ENCODE results near the gene SPATA9. TPM values are rescaled to one million over a fixed set of nuclear protein-coding genes. Genes with fewer than 3 reads are reported as not detected.

Gene SPATA9, protein sequence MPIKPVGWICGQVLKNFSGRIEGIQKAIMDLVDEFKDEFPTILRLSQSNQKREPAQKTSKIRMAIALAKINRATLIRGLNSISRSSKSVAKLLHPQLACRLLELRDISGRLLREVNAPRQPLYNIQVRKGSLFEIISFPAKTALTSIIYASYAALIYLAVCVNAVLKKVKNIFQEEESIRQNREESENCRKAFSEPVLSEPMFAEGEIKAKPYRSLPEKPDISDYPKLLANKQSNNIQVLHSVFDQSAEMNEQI
- under 1 TPM in 1 of 2 donors, not detected in 1; 0.28 TPM for total RNA-seq
- under 1 TPM in 1 of 2 donors, not detected in 1; 0.49 TPM for polyA plus RNA-seq

DNA sequence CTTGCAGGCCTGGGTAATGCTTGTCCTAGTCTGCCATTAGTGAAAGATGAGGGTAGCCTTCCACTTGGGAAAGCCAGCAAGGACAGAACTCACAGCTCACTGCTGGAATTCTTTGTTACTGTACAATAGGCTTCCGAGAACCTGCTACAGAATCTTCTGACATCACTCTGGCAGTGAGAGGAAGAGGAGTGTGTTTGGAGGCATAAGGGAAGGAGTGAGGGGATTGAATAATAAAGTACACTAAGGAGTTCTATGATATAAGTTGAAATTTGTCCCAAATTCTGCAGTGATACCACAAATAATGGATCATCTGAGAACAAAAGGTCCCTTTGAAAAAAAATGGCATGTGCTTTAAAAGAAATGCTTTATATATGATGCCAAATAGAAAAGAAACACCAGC lies at the start of gene SPATA9:
SPATA9 (minus strand) TSS at position 101 of the 400 bp plus-strand sequence. CDS start 137 bp downstream, outside the sequence.
- TF ChIP-seq, protein P1, sequence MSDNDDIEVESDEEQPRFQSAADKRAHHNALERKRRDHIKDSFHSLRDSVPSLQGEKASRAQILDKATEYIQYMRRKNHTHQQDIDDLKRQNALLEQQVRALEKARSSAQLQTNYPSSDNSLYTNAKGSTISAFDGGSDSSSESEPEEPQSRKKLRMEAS (IDR thresholded peaks at IDR 0.05) = no peak
- TF ChIP-seq, protein P2, sequence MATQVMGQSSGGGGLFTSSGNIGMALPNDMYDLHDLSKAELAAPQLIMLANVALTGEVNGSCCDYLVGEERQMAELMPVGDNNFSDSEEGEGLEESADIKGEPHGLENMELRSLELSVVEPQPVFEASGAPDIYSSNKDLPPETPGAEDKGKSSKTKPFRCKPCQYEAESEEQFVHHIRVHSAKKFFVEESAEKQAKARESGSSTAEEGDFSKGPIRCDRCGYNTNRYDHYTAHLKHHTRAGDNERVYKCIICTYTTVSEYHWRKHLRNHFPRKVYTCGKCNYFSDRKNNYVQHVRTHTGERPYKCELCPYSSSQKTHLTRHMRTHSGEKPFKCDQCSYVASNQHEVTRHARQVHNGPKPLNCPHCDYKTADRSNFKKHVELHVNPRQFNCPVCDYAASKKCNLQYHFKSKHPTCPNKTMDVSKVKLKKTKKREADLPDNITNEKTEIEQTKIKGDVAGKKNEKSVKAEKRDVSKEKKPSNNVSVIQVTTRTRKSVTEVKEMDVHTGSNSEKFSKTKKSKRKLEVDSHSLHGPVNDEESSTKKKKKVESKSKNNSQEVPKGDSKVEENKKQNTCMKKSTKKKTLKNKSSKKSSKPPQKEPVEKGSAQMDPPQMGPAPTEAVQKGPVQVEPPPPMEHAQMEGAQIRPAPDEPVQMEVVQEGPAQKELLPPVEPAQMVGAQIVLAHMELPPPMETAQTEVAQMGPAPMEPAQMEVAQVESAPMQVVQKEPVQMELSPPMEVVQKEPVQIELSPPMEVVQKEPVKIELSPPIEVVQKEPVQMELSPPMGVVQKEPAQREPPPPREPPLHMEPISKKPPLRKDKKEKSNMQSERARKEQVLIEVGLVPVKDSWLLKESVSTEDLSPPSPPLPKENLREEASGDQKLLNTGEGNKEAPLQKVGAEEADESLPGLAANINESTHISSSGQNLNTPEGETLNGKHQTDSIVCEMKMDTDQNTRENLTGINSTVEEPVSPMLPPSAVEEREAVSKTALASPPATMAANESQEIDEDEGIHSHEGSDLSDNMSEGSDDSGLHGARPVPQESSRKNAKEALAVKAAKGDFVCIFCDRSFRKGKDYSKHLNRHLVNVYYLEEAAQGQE (IDR thresholded peaks at IDR 0.05) = no peak
- TF ChIP-seq JUND (IDR thresholded peaks at IDR 0.05) (no peak), NR2F2 (IDR thresholded peaks at IDR 0.05) (no peak), TAF1 (conservative IDR thresholded peaks at IDR 0.05) (no peak), YY1 (IDR thresholded peaks at IDR 0.05) (no peak), FOXA2 (IDR thresholded peaks at IDR 0.05) (no peak)
- TF ChIP-seq, protein P3, sequence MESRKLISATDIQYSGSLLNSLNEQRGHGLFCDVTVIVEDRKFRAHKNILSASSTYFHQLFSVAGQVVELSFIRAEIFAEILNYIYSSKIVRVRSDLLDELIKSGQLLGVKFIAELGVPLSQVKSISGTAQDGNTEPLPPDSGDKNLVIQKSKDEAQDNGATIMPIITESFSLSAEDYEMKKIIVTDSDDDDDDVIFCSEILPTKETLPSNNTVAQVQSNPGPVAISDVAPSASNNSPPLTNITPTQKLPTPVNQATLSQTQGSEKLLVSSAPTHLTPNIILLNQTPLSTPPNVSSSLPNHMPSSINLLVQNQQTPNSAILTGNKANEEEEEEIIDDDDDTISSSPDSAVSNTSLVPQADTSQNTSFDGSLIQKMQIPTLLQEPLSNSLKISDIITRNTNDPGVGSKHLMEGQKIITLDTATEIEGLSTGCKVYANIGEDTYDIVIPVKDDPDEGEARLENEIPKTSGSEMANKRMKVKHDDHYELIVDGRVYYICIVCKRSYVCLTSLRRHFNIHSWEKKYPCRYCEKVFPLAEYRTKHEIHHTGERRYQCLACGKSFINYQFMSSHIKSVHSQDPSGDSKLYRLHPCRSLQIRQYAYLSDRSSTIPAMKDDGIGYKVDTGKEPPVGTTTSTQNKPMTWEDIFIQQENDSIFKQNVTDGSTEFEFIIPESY (IDR thresholded peaks at IDR 0.05) = no peak
- WGBS = 89% methylated on average over 1 of the region's 1 CpG
- Histone ChIP-seq H3K4me1 (ENCODE audit: control insufficient read depth in 4 of 4, insufficient read depth in 4 of 4, low read length in 3 of 4) (no peaks in the 10 kb centered on the region), H3K36me3 (ENCODE audit: control insufficient read depth in 4 of 4, insufficient read depth in 3 of 4, low read depth in 1 of 4, low read length in 3 of 4) (no peaks in the 10 kb centered on the region), H3K9ac (ENCODE audit: low read depth in 1 of 2, low read length in 2 of 2) (no peak within 1 kb of the TSS), H3K27me3 (ENCODE audit: control insufficient read depth in 4 of 4, insufficient read depth in 4 of 4, low read length in 3 of 4) (no peaks in the 10 kb centered on the region), H3K27ac (ENCODE audit: low read depth in 1 of 2, low read length in 2 of 2) (no peak within 1 kb of the TSS), H3K4me3 (ENCODE audit: low read depth in 1 of 3, low read length in 3 of 3) (no peak within 1 kb of the TSS), H3K9me3 (ENCODE audit: control insufficient read depth in 4 of 4, low read length in 3 of 4) (no peaks in the 10 kb centered on the region)
- DNase-seq (ENCODE audit: low spot score) = no peak

DNA sequence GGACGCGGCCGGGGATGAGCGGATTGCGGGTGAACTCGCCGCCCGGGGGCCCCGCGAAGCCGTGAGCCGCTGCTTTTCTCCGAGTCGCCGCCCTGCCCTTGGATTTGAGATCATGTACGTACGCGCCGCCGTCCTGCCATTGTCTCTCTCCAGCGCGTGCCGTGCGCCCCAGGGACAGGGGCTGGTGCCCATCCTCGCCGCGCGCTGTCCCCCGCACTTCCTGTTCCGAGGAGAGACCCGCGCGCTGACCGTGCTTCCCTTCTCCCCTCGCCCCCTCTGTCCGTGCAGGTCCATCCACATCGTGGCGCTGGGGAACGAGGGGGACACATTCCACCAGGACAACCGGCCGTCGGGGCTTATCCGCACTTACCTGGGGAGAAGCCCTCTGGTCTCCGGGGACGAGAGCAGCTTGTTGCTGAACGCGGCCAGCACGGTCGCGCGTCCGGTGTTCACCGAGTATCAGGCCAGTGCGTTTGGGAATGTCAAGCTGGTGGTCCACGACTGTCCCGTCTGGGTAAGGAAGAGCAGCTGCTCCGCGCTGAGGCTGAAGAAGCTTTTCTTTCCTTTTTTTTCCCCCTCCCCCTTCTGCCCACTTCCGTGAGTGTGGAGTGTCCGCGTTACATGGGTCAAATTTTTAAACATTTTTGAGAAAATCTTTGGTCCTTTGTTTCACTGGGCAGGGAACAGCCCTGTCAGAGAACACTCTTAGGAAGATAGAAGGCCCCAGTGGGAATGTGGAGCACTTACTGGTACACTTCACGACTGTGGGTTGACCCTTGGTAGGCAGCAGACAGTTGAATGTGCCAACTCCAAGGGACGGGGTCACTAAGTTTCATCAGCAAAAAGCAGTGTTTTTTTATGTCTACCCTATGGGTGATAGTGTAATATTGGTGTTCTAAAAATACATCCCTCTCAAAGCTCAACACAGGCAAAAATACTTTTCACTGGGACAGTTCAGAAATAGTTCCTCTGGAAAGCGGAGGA lies 49.1 kb upstream of the SPATA9 start:
- Histone ChIP-seq H3K27me3 (ENCODE audit: control insufficient read depth in 4 of 4, insufficient read depth in 4 of 4, low read length in 3 of 4) (no peaks in the 10 kb centered on the region), H3K4me1 (ENCODE audit: control insufficient read depth in 4 of 4, insufficient read depth in 4 of 4, low read length in 3 of 4) (peaks cover 12 to 47% (median 40%) of the 10 kb centered on the region in 4 donors)

More for the DNA sequence above, 49.1 kb upstream of the SPATA9 start:
- under 1% methylated on average over 64 of the region's 64 CpGs for WGBS
- Histone ChIP-seq H3K9ac (ENCODE audit: low read depth in 1 of 2, low read length in 2 of 2) (peak overlapping the region; percentile 93 to 96), H3K27ac (ENCODE audit: low read depth in 1 of 2, low read length in 2 of 2) (peak overlapping the region; percentile 94 to 97), H3K4me3 (ENCODE audit: low read depth in 1 of 3, low read length in 3 of 3) (peak overlapping the region; percentile 93 to 98 (median 97)), H3K9me3 (ENCODE audit: control insufficient read depth in 4 of 4, low read length in 3 of 4) (no peaks in the 10 kb centered on the region), H3K36me3 (ENCODE audit: control insufficient read depth in 4 of 4, insufficient read depth in 3 of 4, low read depth in 1 of 4, low read length in 3 of 4) (peaks cover 0 to 2% (median 0%) of the 10 kb centered on the region in 4 donors)
- TF ChIP-seq, protein P4, sequence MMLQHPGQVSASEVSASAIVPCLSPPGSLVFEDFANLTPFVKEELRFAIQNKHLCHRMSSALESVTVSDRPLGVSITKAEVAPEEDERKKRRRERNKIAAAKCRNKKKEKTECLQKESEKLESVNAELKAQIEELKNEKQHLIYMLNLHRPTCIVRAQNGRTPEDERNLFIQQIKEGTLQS (IDR thresholded peaks at IDR 0.05) = peak; percentile 57
- TF ChIP-seq NR2F2 (IDR thresholded peaks at IDR 0.05) (peak; percentile 9), FOXA2 (IDR thresholded peaks at IDR 0.05) (no peak), HNF4A (conservative IDR thresholded peaks at IDR 0.05) (peak; percentile 46 to 54), RAD21 (IDR thresholded peaks at IDR 0.05) (peak; percentile 8), RXRA (IDR thresholded peaks at IDR 0.05) (peak; percentile 47 to 71)
- peak; percentile 68 for DNase-seq (ENCODE audit: low spot score)

Measured in liver (tissue), 9 donors.